ENCODE measurements around the gene SAMD4A. TPM values are rescaled to one million over a fixed set of nuclear protein-coding genes. Genes with fewer than 3 reads are reported as not detected.

Gene SAMD4A
- polyA plus RNA-seq, 2 of the 4 experiments (the other 2 are of a cell fraction) = 3.9 to 5.4 TPM

DNA sequence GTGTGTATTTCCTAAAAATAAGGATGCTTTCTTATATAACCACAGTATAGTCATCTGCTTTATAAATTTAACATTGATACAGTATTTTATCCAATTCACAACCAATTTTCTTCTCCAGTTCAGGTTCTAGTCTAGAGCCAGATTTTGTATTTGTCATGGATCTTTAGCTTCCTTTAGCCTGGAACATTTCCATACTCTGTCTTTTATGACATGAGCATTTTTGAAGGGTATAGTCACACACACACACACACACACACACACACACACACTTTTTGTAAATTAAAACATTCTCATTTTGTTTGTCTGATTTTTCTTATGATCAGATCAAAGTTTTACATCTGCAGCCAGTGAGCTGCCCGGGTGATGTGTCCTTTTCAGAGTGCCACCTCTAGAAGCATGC lies 31.8 kb upstream of the SAMD4A start (continued):
- TF ChIP-seq, protein P1, sequence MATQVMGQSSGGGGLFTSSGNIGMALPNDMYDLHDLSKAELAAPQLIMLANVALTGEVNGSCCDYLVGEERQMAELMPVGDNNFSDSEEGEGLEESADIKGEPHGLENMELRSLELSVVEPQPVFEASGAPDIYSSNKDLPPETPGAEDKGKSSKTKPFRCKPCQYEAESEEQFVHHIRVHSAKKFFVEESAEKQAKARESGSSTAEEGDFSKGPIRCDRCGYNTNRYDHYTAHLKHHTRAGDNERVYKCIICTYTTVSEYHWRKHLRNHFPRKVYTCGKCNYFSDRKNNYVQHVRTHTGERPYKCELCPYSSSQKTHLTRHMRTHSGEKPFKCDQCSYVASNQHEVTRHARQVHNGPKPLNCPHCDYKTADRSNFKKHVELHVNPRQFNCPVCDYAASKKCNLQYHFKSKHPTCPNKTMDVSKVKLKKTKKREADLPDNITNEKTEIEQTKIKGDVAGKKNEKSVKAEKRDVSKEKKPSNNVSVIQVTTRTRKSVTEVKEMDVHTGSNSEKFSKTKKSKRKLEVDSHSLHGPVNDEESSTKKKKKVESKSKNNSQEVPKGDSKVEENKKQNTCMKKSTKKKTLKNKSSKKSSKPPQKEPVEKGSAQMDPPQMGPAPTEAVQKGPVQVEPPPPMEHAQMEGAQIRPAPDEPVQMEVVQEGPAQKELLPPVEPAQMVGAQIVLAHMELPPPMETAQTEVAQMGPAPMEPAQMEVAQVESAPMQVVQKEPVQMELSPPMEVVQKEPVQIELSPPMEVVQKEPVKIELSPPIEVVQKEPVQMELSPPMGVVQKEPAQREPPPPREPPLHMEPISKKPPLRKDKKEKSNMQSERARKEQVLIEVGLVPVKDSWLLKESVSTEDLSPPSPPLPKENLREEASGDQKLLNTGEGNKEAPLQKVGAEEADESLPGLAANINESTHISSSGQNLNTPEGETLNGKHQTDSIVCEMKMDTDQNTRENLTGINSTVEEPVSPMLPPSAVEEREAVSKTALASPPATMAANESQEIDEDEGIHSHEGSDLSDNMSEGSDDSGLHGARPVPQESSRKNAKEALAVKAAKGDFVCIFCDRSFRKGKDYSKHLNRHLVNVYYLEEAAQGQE (IDR thresholded peaks at IDR 0.05) = no peak
- no peak for TF ChIP-seq JUN (IDR thresholded peaks at IDR 0.05)
- TF ChIP-seq, protein P2, sequence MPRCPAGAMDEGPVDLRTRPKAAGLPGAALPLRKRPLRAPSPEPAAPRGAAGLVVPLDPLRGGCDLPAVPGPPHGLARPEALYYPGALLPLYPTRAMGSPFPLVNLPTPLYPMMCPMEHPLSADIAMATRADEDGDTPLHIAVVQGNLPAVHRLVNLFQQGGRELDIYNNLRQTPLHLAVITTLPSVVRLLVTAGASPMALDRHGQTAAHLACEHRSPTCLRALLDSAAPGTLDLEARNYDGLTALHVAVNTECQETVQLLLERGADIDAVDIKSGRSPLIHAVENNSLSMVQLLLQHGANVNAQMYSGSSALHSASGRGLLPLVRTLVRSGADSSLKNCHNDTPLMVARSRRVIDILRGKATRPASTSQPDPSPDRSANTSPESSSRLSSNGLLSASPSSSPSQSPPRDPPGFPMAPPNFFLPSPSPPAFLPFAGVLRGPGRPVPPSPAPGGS (IDR thresholded peaks at IDR 0.05) = no peak
- no peak for TF ChIP-seq EHF (CRISPR knock-in tag; IDR thresholded peaks at IDR 0.05)
- TF ChIP-seq TFCP2L1 (CRISPR knock-in tag; IDR thresholded peaks at IDR 0.05) = no peak
- no peak for TF ChIP-seq GATA3 (IDR thresholded peaks at IDR 0.05; ENCODE audit: borderline replicate concordance)
- no peak for TF ChIP-seq FOSL2 (IDR thresholded peaks at IDR 0.05)
- TF ChIP-seq FOSL2 (CRISPR knock-in tag; IDR thresholded peaks at IDR 0.05) = no peak

DNA sequence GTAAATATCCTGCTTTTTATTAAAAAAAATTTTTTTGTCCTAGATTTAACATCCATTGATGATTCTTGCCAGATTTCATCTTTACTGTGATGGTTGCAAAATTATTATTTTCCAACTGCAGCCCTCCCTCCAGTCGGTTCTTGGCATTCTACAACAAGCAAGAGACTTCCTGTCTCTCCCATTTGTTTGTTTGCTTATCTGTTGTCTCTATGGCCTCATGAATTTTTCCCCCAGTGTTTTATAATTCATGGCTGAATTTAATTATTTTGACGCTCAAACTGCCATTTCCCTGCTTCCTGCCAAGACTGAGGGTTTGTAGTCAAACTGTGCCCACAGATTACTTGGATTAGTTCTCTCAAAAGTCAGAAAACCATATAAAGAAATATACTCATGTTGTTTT lies 31.3 kb upstream of the SAMD4A start:
- H3K9me3 ChIP-seq = no peaks in the 10 kb centered on the region
- H3K27ac ChIP-seq = no peak overlapping the region
- ATAC-seq (no peak), DNase-seq (ENCODE audit: low read depth in 1 of 2, low spot score in 1 of 2) (no peak), FAIRE-seq (no peak)
- WGBS (ENCODE audit: missing lambda C conversion rate) = 58% methylated on average over 2 of the region's 2 CpGs
- H3K4me1 ChIP-seq = peaks cover 9% of the 10 kb centered on the region; the same call in 1 of the 3 replicates
- no peak overlapping the region for H3K4me2 ChIP-seq
- CTCF ChIA-PET = interaction anchor here (1.6 kb wide), 1 partner anchor 29 kb away, joined by 4 read pairs; no protein-coding TSS in a partner anchor
- POLR2A ChIA-PET = no interaction called here
- H3K4me3 ChIP-seq = no peak overlapping the region
- TF ChIP-seq KDM1A (IDR thresholded peaks at IDR 0.05; ENCODE audit: low read depth) = no peak
- no peak for TF ChIP-seq CHD4 (IDR thresholded peaks at IDR 0.05; ENCODE audit: borderline replicate concordance)
- TF ChIP-seq, protein P3, sequence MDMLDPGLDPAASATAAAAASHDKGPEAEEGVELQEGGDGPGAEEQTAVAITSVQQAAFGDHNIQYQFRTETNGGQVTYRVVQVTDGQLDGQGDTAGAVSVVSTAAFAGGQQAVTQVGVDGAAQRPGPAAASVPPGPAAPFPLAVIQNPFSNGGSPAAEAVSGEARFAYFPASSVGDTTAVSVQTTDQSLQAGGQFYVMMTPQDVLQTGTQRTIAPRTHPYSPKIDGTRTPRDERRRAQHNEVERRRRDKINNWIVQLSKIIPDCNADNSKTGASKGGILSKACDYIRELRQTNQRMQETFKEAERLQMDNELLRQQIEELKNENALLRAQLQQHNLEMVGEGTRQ (IDR thresholded peaks at IDR 0.05) = no peak
- TF ChIP-seq ZSCAN20 (CRISPR knock-in tag; IDR thresholded peaks at IDR 0.05) = no peak
- no peak for TF ChIP-seq NR3C1 (IDR thresholded peaks at IDR 0.05)
- TF ChIP-seq CEBPB (IDR thresholded peaks at IDR 0.05) = no peak
- no peak for TF ChIP-seq RFX5 (IDR thresholded peaks at IDR 0.05)
- TF ChIP-seq, protein P4, sequence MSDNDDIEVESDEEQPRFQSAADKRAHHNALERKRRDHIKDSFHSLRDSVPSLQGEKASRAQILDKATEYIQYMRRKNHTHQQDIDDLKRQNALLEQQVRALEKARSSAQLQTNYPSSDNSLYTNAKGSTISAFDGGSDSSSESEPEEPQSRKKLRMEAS (IDR thresholded peaks at IDR 0.05) = no peak
- TF ChIP-seq MYC (IDR thresholded peaks at IDR 0.05; ENCODE audit: borderline replicate concordance, low read length) = no peak
- TF ChIP-seq RNF2 (IDR thresholded peaks at IDR 0.05; ENCODE audit: borderline replicate concordance, low read depth) = no peak
- no peak for TF ChIP-seq MAFK (IDR thresholded peaks at IDR 0.05; ENCODE audit: partially characterized antibody)
- no peak for TF ChIP-seq NFE2L2 (conservative IDR thresholded peaks at IDR 0.05; ENCODE audit: low read length)
- TF ChIP-seq, protein P5, sequence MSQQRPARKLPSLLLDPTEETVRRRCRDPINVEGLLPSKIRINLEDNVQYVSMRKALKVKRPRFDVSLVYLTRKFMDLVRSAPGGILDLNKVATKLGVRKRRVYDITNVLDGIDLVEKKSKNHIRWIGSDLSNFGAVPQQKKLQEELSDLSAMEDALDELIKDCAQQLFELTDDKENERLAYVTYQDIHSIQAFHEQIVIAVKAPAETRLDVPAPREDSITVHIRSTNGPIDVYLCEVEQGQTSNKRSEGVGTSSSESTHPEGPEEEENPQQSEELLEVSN (IDR thresholded peaks at IDR 0.05; ENCODE audit: borderline replicate concordance, low read depth) = no peak
- no peak for TF ChIP-seq POLR2A (IDR thresholded peaks at IDR 0.05; ENCODE audit: low read length)
- no peak for TF ChIP-seq TFCP2L1 (CRISPR knock-in tag; IDR thresholded peaks at IDR 0.05)
- no peak for TF ChIP-seq JUNB (IDR thresholded peaks at IDR 0.05)
- TF ChIP-seq, protein P6, sequence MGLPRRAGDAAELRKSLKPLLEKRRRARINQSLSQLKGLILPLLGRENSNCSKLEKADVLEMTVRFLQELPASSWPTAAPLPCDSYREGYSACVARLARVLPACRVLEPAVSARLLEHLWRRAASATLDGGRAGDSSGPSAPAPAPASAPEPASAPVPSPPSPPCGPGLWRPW (IDR thresholded peaks at IDR 0.05) = no peak
- TF ChIP-seq CHD2 (IDR thresholded peaks at IDR 0.05; ENCODE audit: low read length, partially characterized antibody) = no peak
- TF ChIP-seq, protein P7, sequence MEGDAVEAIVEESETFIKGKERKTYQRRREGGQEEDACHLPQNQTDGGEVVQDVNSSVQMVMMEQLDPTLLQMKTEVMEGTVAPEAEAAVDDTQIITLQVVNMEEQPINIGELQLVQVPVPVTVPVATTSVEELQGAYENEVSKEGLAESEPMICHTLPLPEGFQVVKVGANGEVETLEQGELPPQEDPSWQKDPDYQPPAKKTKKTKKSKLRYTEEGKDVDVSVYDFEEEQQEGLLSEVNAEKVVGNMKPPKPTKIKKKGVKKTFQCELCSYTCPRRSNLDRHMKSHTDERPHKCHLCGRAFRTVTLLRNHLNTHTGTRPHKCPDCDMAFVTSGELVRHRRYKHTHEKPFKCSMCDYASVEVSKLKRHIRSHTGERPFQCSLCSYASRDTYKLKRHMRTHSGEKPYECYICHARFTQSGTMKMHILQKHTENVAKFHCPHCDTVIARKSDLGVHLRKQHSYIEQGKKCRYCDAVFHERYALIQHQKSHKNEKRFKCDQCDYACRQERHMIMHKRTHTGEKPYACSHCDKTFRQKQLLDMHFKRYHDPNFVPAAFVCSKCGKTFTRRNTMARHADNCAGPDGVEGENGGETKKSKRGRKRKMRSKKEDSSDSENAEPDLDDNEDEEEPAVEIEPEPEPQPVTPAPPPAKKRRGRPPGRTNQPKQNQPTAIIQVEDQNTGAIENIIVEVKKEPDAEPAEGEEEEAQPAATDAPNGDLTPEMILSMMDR (IDR thresholded peaks at IDR 0.05) = no peak

Measured in A549 (cell line).